Adrenal gland (tissue), 19 donors: ENCODE measurements around the gene COQ10B. TPM values are rescaled to one million over a fixed set of nuclear protein-coding genes. Genes with fewer than 3 reads are reported as not detected.

Source experiments
- DNase-seq, 7 donors: peaks; one replicate each; pipeline ENCODE4 v3.0.0-alpha.2; 2019 to 2020
- H3K27ac ChIP-seq, 5 donors: fragments of 200-600 bp; sonication (generic) in 4 of 5; 1 replicate in 3 of 5; 2 replicates in 2 of 5; pipeline versions ENCODE4 v1.5.1 to v1.8.0; 2016 to 2020; ENCODE audit warnings: mild to moderate bottlenecking in 1 of 5
- H3K27me3 ChIP-seq: fragments of 200-600 bp; 2 replicates; pipeline ENCODE4 v1.8.0; 2021
- H3K36me3 ChIP-seq, 2 donors: fragments of 200-600 bp; replicated peaks in 1 of 2; 1 replicate in 1 of 2; 2 replicates in 1 of 2; pipeline versions ENCODE4 v1.5.1 to v1.8.0; 2018 to 2022
- H3K4me1 ChIP-seq, 2 donors: fragments of 200-600 bp; replicated peaks in 1 of 2; 1 replicate in 1 of 2; 2 replicates in 1 of 2; pipeline versions ENCODE4 v1.5.1 to v1.8.0; 2018 to 2021
- H3K4me3 ChIP-seq, 4 donors: fragments of 200-600 bp; sonication (generic) in 3 of 4; one replicate each; pipeline ENCODE4 v1.5.1; 2016 to 2018
- H3K9me3 ChIP-seq, 3 donors: fragments of 200-600 bp; sonication (generic) in 1 of 3; replicated peaks in 1 of 3; 1 replicate in 2 of 3; 2 replicates in 1 of 3; pipeline versions ENCODE4 v1.5.1 to v1.8.0; 2016 to 2021
- POLR2A ChIP-seq, 2 donors: fragments of 450-650 bp; IDR thresholded peaks; one replicate each; pipeline ENCODE4 v1.6.1; 2017; ENCODE audit warnings: antibody characterized with exemption in 2 of 2, mild to moderate bottlenecking in 2 of 2, moderate library complexity in 1 of 2
- WGBS, 4 donors: extraction: QIAGEN DNeasy Blood & Tissue Kit in 2 of 4; methylation state at CpG; one replicate each; pipeline versions ENCODE4 v1.1.5 to v1.1.7; 2013 to 2017; 5-methylcytosine and 5-hydroxymethylcytosine counted together
- intact Hi-C, 2 donors: fragments of 100-400 bp; cut with DNase I; formaldehyde crosslinking; loops; one replicate each; pipeline versions ENCODE4 v1.14.1 to v1.15.0; 2022 to 2023
- long read RNA-seq, 10 donors: library from polyadenylated mRNA in 3 of 10; unstranded in 2 of 10; stranded (forward) in 1 of 10; transcript quantifications; one replicate each; pipeline ENCODE4 v2.0.0 and lab custom pipeline, GENCODE V29; 2021 to 2026
- polyA plus RNA-seq, 3 donors: library from polyadenylated mRNA; stranded (reverse); fragments of 200-250 nt in 2 of 3; fragments of 350-450 nt in 1 of 3; fragmentation: Illumina TruSeq in 1 of 3; extraction: RNeasy Lipid Tissue Mini Kit (QIAGEN cat#74804) in 1 of 3; gene quantifications; one replicate each; pipeline ENCODE4 v1.2.3, GENCODE V29; 2013 to 2014
- total RNA-seq, 9 donors: library from RNA; depleted of rRNA in 4 of 9; stranded (reverse); fragments of >200 nt in 4 of 9; fragments of 120-200 nt in 1 of 9; fragmentation: NEBNext Ultra II Directional in 1 of 9; extraction: Animal tissue kit (Norgen Biotek cat#: 25700) in 1 of 9; gene quantifications; one replicate each; pipeline versions ENCODE4 v1.1.0 to v1.2.4, GENCODE V29; 2013 to 2023
- TF ChIP-seq, protein P1 (sequence below), 6 experiments: fragments of 450-650 bp in 4 of 6; fragments of 200-600 bp in 2 of 6; sonication (generic) in 1 of 6; IDR thresholded peaks; 1 replicate in 5 of 6; 2 replicates in 1 of 6; pipeline versions ENCODE4 v1.5.1 to v1.8.0; 2016 to 2021; ENCODE audit warnings: antibody characterized with exemption in 6 of 6, mild to moderate bottlenecking in 2 of 6, moderate library complexity in 1 of 6
- donor health status: healthy with polysubstance abuse.
- donor health status: Bipolar disorder and iron deficiency.
- donor health status: DM: yes; HTN: yes; CAD: no.
- donor health status: DM: no; HTN: no; CAD: no.
- donor health status: DM: no; HTN: no; CAD: no.
- donor health status: DM: yes; HTN: yes; CAD: no.

Gene COQ10B
- total RNA-seq (10 to 100 TPM; 31.4 to 63.5 (median 39.7) TPM), polyA plus RNA-seq (10 to 100 TPM; 22.3 to 58.8 (median 27.4) TPM)
- long read RNA-seq, donor 1, transcript COQ10B-201 (5 exons, 2,239 nt), result major isoform, 35 of 10,221 reads
- long read RNA-seq, donor 1, partial matches to known transcripts, result 9,936 of 10,221 reads
- long read RNA-seq, donor 1, other reads (novel, unspliced or antisense), result 248 of 10,221 reads
- long read RNA-seq, donor 2, transcript COQ10B-201 (5 exons, 2,239 nt), result major isoform, 26 of 7,924 reads
- long read RNA-seq, donor 2, partial matches to known transcripts, result 7,788 of 7,924 reads
- long read RNA-seq, donor 2, other reads (novel, unspliced or antisense), result 109 of 7,924 reads
- long read RNA-seq, donor 3, transcript COQ10B-201 (5 exons, 2,239 nt), result major isoform, 23 of 10,080 reads
- long read RNA-seq, donor 3, partial matches to known transcripts, result 9,582 of 10,080 reads
- long read RNA-seq, donor 3, other reads (novel, unspliced or antisense), result 473 of 10,080 reads
- long read RNA-seq, donor 4, transcript COQ10B-201 (5 exons, 2,239 nt), result major isoform, 53 of 60 reads
- long read RNA-seq, donor 4, partial matches to known transcripts, result 1 of 60 reads
- long read RNA-seq, donor 4, other reads (novel, unspliced or antisense), result 5 of 60 reads
- long read RNA-seq, donor 5, transcript COQ10B-202 (5 exons, 1,355 nt), result minor isoform, 5 of 123 reads
- long read RNA-seq, donor 5, transcript COQ10B-201 (5 exons, 2,239 nt), result major isoform, 114 of 123 reads
- long read RNA-seq, donor 5, partial matches to known transcripts, result 2 of 123 reads
- long read RNA-seq, donor 5, other reads (novel, unspliced or antisense), result 1 of 123 reads
- long read RNA-seq, donor 6, transcript COQ10B-201 (5 exons, 2,239 nt), result major isoform, 34 of 40 reads
- long read RNA-seq, donor 6, partial matches to known transcripts, result 0 of 40 reads
- long read RNA-seq, donor 6, other reads (novel, unspliced or antisense), result 6 of 40 reads
- long read RNA-seq, donor 7, transcript COQ10B-201 (5 exons, 2,239 nt), result major isoform, 15 of 5,405 reads
- long read RNA-seq, donor 7, partial matches to known transcripts, result 4,885 of 5,405 reads
- long read RNA-seq, donor 7, other reads (novel, unspliced or antisense), result 505 of 5,405 reads
- long read RNA-seq, donor 8, transcript COQ10B-201 (5 exons, 2,239 nt), result major isoform, 43 of 14,361 reads
- long read RNA-seq, donor 8, partial matches to known transcripts, result 12,598 of 14,361 reads
- long read RNA-seq, donor 8, other reads (novel, unspliced or antisense), result 1,719 of 14,361 reads
- long read RNA-seq, donor 9, transcript COQ10B-201 (5 exons, 2,239 nt), result major isoform, 19 of 8,386 reads
- long read RNA-seq, donor 9, partial matches to known transcripts, result 7,369 of 8,386 reads
- long read RNA-seq, donor 9, other reads (novel, unspliced or antisense), result 998 of 8,386 reads
- long read RNA-seq, donor 10, transcript COQ10B-201 (5 exons, 2,239 nt), result major isoform, 20 of 5,400 reads
- long read RNA-seq, donor 10, partial matches to known transcripts, result 5,337 of 5,400 reads
- long read RNA-seq, donor 10, other reads (novel, unspliced or antisense), result 42 of 5,400 reads

DNA sequence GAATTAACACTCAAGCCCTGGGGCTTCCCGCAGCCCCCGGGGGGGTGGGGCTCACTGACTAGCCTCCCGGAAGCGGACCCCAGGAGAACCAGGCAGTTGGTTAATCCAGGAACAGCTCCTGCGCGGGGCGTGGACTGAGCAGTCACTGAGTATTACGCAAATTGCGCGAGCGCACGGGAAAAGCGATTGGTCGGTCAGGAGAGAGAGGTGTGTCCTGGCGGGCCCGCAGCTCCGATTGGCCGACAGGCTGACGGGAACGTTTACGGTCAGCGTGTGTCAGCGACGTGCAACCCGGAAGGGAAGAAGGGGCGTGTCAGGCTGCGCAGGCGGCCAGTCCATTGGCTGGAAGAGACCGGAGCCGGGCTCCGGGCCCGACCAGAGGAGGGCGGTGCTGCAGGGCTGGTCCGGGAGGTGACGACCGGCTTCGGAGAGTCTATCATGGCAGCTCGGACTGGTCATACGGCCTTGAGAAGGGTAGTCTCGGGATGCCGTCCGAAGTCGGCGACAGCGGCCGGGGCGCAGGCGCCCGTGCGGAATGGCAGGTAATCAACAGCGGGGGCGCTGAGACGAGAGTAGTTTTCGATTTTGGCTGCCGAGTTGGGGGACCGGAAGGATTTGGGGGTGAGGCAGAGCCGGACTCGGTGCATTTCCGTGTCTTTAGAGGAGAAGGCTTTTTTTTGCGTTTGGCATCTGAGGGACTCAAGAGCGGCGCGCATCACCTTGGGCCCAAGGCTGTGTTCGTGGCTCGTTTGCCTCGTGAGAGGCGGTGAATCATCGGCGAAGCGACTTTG lies at the start of gene COQ10B:
COQ10B (plus strand) TSS at position 430 of the 791 bp plus-strand sequence; CDS start at position 439, 9 bp downstream.
- peak; percentile 86 to 95 for TF ChIP-seq POLR2A (IDR thresholded peaks at IDR 0.05)
- TF ChIP-seq, protein P1, sequence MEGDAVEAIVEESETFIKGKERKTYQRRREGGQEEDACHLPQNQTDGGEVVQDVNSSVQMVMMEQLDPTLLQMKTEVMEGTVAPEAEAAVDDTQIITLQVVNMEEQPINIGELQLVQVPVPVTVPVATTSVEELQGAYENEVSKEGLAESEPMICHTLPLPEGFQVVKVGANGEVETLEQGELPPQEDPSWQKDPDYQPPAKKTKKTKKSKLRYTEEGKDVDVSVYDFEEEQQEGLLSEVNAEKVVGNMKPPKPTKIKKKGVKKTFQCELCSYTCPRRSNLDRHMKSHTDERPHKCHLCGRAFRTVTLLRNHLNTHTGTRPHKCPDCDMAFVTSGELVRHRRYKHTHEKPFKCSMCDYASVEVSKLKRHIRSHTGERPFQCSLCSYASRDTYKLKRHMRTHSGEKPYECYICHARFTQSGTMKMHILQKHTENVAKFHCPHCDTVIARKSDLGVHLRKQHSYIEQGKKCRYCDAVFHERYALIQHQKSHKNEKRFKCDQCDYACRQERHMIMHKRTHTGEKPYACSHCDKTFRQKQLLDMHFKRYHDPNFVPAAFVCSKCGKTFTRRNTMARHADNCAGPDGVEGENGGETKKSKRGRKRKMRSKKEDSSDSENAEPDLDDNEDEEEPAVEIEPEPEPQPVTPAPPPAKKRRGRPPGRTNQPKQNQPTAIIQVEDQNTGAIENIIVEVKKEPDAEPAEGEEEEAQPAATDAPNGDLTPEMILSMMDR (IDR thresholded peaks at IDR 0.05), result peak in 2 of 6 experiments; percentile 21 to 26
- intact Hi-C loops, result no loop called here
- H3K4me3 ChIP-seq, result peak within 1 kb of the TSS; percentile 53 to 86 (median 74)
- H3K36me3 ChIP-seq, result no peaks in the 10 kb centered on the region
- WGBS, 4 donors, result 0% methylated on average over 18 to 70 of the region's 70 CpGs
- peaks cover 22 to 30% of the 10 kb centered on the region in 2 donors for H3K4me1 ChIP-seq
- peak; percentile 98 to 100 (median 100) for DNase-seq
- no peaks in the 10 kb centered on the region for H3K9me3 ChIP-seq
- H3K27me3 ChIP-seq, result no peaks in the 10 kb centered on the region
- peak within 1 kb of the TSS; percentile 85 to 100 (median 100) for H3K27ac ChIP-seq

GRCh38 chr2:197405582-197405981 lies 47.8 kb upstream of the COQ10B start:
- no peaks in the 10 kb centered on the region for H3K4me1 ChIP-seq
- intact Hi-C loops, result loop anchor here in 1 of 2 donors (10.0 kb wide), 1 partner anchor 59 kb away; no protein-coding TSS in a partner anchor

DNA sequence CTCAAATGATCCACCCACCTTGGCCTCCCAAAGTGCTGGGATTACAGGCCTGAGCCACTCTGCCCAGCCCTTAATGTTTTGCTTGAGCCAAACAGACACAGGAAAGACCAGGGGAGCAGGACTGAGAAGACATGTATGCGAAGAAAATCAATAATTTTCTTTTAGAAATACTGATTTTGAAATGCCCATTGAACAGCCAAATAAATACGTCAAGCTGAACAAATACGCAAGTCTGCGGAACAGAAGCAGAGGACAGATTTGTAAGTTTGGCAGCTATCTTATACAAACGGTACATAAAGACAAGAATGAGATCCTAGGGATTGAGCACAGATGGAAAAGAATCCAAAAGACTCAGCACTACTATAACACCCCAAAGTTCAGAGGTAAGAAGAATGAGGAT lies 39.3 kb upstream of the COQ10B start:
- Histone ChIP-seq H3K9me3 (no peaks in the 10 kb centered on the region), H3K27ac (no peak overlapping the region), H3K36me3 (peaks cover 0 to 99% of the 10 kb centered on the region in 2 donors), H3K4me3 (no peak overlapping the region), H3K27me3 (no peaks in the 10 kb centered on the region), H3K4me1 (no peaks in the 10 kb centered on the region)
- intact Hi-C loops, result no loop called here
- TF ChIP-seq, protein P1 (IDR thresholded peaks at IDR 0.05), result no peak
- TF ChIP-seq POLR2A (IDR thresholded peaks at IDR 0.05), result no peak
- WGBS, 4 donors, result 90 to 93% (median 92%) methylated on average over 5 of the region's 5 CpGs
- DNase-seq, result no peak

More at GRCh38 chr2:197405582-197405981, 47.8 kb upstream of the COQ10B start:
- Histone ChIP-seq H3K27ac (no peak overlapping the region), H3K9me3 (no peaks in the 10 kb centered on the region), H3K27me3 (no peaks in the 10 kb centered on the region), H3K36me3 (peaks cover 0 to 100% of the 10 kb centered on the region in 2 donors), H3K4me3 (no peak overlapping the region)
- WGBS, 4 donors, result 86 to 91% (median 87%) methylated on average over 2 of the region's 2 CpGs
- no peak for DNase-seq
- no peak for TF ChIP-seq POLR2A (IDR thresholded peaks at IDR 0.05)
- TF ChIP-seq, protein P1 (IDR thresholded peaks at IDR 0.05), result no peak
